MCF 10A (cell line): ENCODE data around the gene SAP25. TPM values are rescaled to one million over a fixed set of nuclear protein-coding genes. Genes with fewer than 3 reads are reported as not detected.

Experiments
- BruUV-seq: library from RNA; stranded (reverse); fragments of 400-500 nt; replicated peaks from 2 replicates; lab custom pipeline; 2021; lab: Mats Ljungman, UMichigan
- CTCF ChIA-PET: fragments of 300-600 bp; sonication (Branson Sonifier 250); formaldehyde crosslinking; extraction: SDS; loops from one replicate; lab custom pipeline; 2021; ENCODE audit warnings: antibody characterized with exemption, inconsistent platforms; lab: Yijun Ruan, JAX
- POLR2A ChIA-PET: fragments of 300-600, 350-650 bp; sonication (Branson Sonifier 250); formaldehyde crosslinking; extraction: SDS; loops from one replicate; lab custom pipeline; 2020; ENCODE audit warnings: antibody characterized with exemption, inconsistent platforms; lab: Yijun Ruan, JAX
- DNase-seq: peaks from one replicate; pipeline ENCODE4 v3.0.0-alpha.2; 2018; ENCODE audit not compliant: unreplicated experiment
- H3K27ac Mint-ChIP-seq: one replicate; pipeline ENCODE4 v1.8.0; 2022; ENCODE audit warnings: mild to moderate bottlenecking, low read depth, mixed read lengths; ENCODE audit not compliant: unreplicated experiment
- H3K27me3 Mint-ChIP-seq: one replicate; pipeline ENCODE4 v1.8.0; 2022; ENCODE audit warnings: mixed read lengths; ENCODE audit not compliant: insufficient read depth, unreplicated experiment
- H3K36me3 Mint-ChIP-seq: one replicate; pipeline ENCODE4 v1.8.0; 2022; ENCODE audit warnings: mild to moderate bottlenecking, moderate library complexity, mixed read lengths; ENCODE audit not compliant: insufficient read depth, unreplicated experiment
- H3K4me1 Mint-ChIP-seq: one replicate; pipeline ENCODE4 v1.8.0; 2022; ENCODE audit warnings: mixed read lengths; ENCODE audit not compliant: insufficient read depth, unreplicated experiment
- H3K4me3 Mint-ChIP-seq: one replicate; pipeline ENCODE4 v1.8.0; 2022; ENCODE audit warnings: mild to moderate bottlenecking, moderate library complexity, mixed read lengths; ENCODE audit not compliant: unreplicated experiment
- H3K9me3 Mint-ChIP-seq: one replicate; pipeline ENCODE4 v1.8.0; 2022; ENCODE audit warnings: mixed read lengths; ENCODE audit not compliant: unreplicated experiment
- intact Hi-C: fragments of 100-400 bp; cut with micrococcal nuclease; formaldehyde crosslinking; loops from 2 replicates; pipeline ENCODE4 v1.14.1; 2022
- total RNA-seq: library from RNA; stranded (reverse); gene quantifications from 2 replicates; pipeline ENCODE4 v1.2.3, GENCODE V29; 2022
- TF ChIP-seq, protein P1 (sequence below): fragments of 200-600 bp; IDR thresholded peaks from one replicate; pipeline ENCODE4 v1.8.0; 2022; ENCODE audit warnings: antibody characterized with exemption, mild to moderate bottlenecking; ENCODE audit not compliant: unreplicated experiment

SAP25 gene
- total RNA-seq, 1 experiment from 2014 or later: 1.2 TPM

DNA sequence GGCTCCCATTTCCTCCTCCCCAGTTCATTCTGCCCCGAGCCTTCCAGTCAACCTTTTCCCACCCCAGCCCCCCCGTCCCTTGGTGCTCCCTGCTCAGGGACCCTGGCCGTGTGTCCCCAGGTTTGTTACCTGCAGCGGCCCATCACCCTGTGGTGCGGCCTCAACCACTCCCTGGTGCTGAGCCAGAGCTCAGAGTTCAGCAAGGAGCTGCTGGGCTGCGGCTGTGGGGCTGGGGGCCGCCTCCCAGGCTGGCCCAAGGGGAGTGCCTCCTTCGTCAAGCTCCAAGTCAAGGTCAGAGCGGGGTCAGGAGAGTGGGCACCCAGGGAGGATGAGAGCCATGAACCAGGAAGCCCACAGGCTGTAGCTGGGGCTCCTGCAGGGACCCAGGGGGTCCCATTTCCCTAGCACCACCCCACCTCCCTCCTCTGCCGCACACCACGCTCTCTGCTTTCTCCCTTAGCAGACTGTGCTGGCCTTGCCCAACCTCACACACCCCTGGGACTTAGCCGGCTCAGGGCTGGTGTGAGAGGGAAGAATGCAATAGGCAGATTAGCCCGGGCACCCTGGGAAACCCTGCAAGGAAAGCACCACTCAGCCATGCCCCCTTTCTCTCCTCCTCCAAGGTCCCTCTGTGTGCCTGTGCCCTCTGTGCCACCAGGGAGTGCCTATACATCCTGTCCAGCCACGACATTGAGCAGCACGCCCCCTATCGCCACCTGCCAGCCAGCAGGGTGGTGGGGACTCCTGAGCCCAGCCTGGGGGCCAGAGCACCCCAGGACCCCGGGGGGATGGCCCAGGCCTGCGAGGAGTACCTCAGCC is 26.4 kb upstream of the SAP25 start:
- no peaks in the 10 kb centered on the region for H3K9me3 Mint-ChIP-seq
- intact Hi-C loops: loop anchor here (5.0 kb wide), 1 partner anchor 92 kb away; the partner anchor contains the start of gene GIGYF1
- no peaks in the 10 kb centered on the region for H3K27me3 Mint-ChIP-seq
- no TSS peak for BruUV-seq
- TF ChIP-seq, protein P1, sequence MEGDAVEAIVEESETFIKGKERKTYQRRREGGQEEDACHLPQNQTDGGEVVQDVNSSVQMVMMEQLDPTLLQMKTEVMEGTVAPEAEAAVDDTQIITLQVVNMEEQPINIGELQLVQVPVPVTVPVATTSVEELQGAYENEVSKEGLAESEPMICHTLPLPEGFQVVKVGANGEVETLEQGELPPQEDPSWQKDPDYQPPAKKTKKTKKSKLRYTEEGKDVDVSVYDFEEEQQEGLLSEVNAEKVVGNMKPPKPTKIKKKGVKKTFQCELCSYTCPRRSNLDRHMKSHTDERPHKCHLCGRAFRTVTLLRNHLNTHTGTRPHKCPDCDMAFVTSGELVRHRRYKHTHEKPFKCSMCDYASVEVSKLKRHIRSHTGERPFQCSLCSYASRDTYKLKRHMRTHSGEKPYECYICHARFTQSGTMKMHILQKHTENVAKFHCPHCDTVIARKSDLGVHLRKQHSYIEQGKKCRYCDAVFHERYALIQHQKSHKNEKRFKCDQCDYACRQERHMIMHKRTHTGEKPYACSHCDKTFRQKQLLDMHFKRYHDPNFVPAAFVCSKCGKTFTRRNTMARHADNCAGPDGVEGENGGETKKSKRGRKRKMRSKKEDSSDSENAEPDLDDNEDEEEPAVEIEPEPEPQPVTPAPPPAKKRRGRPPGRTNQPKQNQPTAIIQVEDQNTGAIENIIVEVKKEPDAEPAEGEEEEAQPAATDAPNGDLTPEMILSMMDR: no peak
- H3K36me3 Mint-ChIP-seq: no peaks in the 10 kb centered on the region
- DNase-seq: no peak
- H3K4me1 Mint-ChIP-seq: peaks cover 5% of the 10 kb centered on the region
- ChIA-PET POLR2A (no interaction called here), CTCF (no interaction called here)
- H3K4me3 Mint-ChIP-seq: no peak overlapping the region
- H3K27ac Mint-ChIP-seq: no peak overlapping the region

GRCh38 chr7:100598425-100598824 is 24.7 kb upstream of the SAP25 start:
- no peaks in the 10 kb centered on the region for H3K27me3 Mint-ChIP-seq
- H3K36me3 Mint-ChIP-seq: no peaks in the 10 kb centered on the region
- TF ChIP-seq, protein P1: no peak
- H3K4me3 Mint-ChIP-seq: no peak overlapping the region
- CTCF ChIA-PET: interaction anchor here (0.6 to 1.5 kb wide), 2 partner anchors 12 to 38 kb away, joined by 3 to 5 read pairs; no protein-coding TSS in a partner anchor
- H3K4me1 Mint-ChIP-seq: peaks cover 5% of the 10 kb centered on the region
- H3K27ac Mint-ChIP-seq: no peak overlapping the region
- no peaks in the 10 kb centered on the region for H3K9me3 Mint-ChIP-seq
- POLR2A ChIA-PET: interaction anchor here (0.6 to 1.1 kb wide), 3 partner anchors 12 to 625 kb away, joined by 3 to 6 read pairs (median 5); partner anchors contain the start of genes FBXO24, LRCH4 and MOSPD3
- no peak for DNase-seq
- no TSS peak for BruUV-seq
- intact Hi-C loops: no loop called here

DNA sequence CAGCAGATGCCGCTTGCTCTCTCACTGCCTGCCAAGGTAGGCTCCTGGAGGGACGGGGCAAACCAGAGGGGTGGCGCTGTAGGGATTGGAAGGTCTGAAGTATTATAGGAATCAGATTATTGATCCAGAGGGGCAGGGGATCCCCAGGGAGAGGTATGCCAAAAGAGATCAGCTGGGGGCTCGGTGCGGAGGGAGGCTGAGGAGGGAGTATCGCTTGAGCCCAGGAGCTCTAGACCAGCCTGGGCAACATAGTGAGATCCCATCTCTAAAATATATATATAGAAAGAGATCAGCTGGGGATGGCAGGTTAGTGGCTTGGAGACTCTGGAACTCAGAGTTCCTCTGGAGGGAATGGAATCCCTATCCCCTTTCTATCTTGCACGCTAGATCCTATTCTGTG is 21.5 kb upstream of the SAP25 start:
- no peak for DNase-seq
- Mint-ChIP-seq H3K9me3 (no peaks in the 10 kb centered on the region), H3K36me3 (no peaks in the 10 kb centered on the region), H3K4me1 (no peaks in the 10 kb centered on the region), H3K27me3 (no peaks in the 10 kb centered on the region), H3K27ac (no peak overlapping the region), H3K4me3 (no peak overlapping the region)
- POLR2A ChIA-PET: interaction anchor here (1.9 to 2.0 kb wide), 2 partner anchors 9 to 10 kb away, joined by 5 to 7 read pairs; partner anchors contain the start of gene FBXO24
- intact Hi-C loops: no loop called here
- TF ChIP-seq, protein P1: no peak
- CTCF ChIA-PET: interaction anchor here (0.5 to 0.8 kb wide), 2 partner anchors 31 to 115 kb away, joined by 3 read pairs; no protein-coding TSS in a partner anchor
- BruUV-seq: no TSS peak

GRCh38 chr7:100591596-100591995 is 17.9 kb upstream of the SAP25 start:
- no peak overlapping the region for H3K4me3 Mint-ChIP-seq
- H3K27me3 Mint-ChIP-seq: no peaks in the 10 kb centered on the region
- DNase-seq: no peak
- H3K27ac Mint-ChIP-seq: no peak overlapping the region
- POLR2A ChIA-PET: no interaction called here
- TF ChIP-seq, protein P1: no peak
- intact Hi-C loops: no loop called here
- no peaks in the 10 kb centered on the region for H3K9me3 Mint-ChIP-seq
- H3K4me1 Mint-ChIP-seq: no peaks in the 10 kb centered on the region
- no TSS peak for BruUV-seq
- CTCF ChIA-PET: interaction anchor here (0.5 to 1.0 kb wide), 3 partner anchors 17 to 1041 kb away, joined by 3 read pairs; no protein-coding TSS in a partner anchor
- no peaks in the 10 kb centered on the region for H3K36me3 Mint-ChIP-seq
